HepG2 (cell line): ENCODE results near the gene FERMT2. TPM values are rescaled to one million over a fixed set of nuclear protein-coding genes. Genes with fewer than 3 reads are reported as not detected.
A peak's percentile ranks its signal among the peaks of the same experiment; 100 is the strongest.

ENCODE experiments used
- ATAC-seq: fragments of 200-7000 bp; cut with Tn5 transposase; 3 replicates; pipeline ENCODE4 v1.9.1; 2020; ENCODE audit warnings: mild to moderate bottlenecking, moderate library complexity
- BruUV-seq: library from RNA; stranded (reverse); fragments of 400-500 nt; replicated peaks from 2 replicates; lab custom pipeline; 2021; lab: Mats Ljungman, UMichigan
- CTCF ChIA-PET: fragments of 300-600 bp; formaldehyde crosslinking; extraction: SDS; loops from one replicate; lab custom pipeline; 2021; ENCODE audit warnings: low total read pairs, inconsistent platforms, low intra/inter-chr PET ratio; lab: Yijun Ruan, JAX
- POLR2A ChIA-PET: fragments of 350-600 bp; sonication (Branson Sonifier 250); formaldehyde crosslinking; loops from one replicate; lab custom pipeline; 2020; ENCODE audit warnings: antibody characterized with exemption, inconsistent platforms; lab: Yijun Ruan, JAX
- DNase-seq: peaks from one replicate; pipeline ENCODE4 v3.0.0-alpha.2; 2015; ENCODE audit warnings: low spot score
- FAIRE-seq: peaks from 3 replicates; lab custom pipeline; 2011; peaks lifted over from hg19 to GRCh38; lab: Jason Lieb, UNC
- H2AFZ ChIP-seq: one replicate; pipeline ENCODE4 v1.6.1; 2011; ENCODE audit warnings: low read length, inconsistent platforms
- H3K27ac ChIP-seq: fragments of 300-600 bp; 3 replicates; pipeline ENCODE4 v1.8.0; 2011; ENCODE audit warnings: mixed run types, mild to moderate bottlenecking, mixed read lengths, low read length, inconsistent platforms; ENCODE audit not compliant: insufficient read depth; ENCODE audit errors: extremely low read length
- H3K27me3 ChIP-seq, 2 experiments: fragments of 200-600 bp in 1 of 2; 2 replicates in 1 of 2; 3 replicates in 1 of 2; pipeline versions ENCODE4 v1.6.0 to v1.8.0; 2011; ENCODE audit warnings: low read length in 2 of 2, mild to moderate bottlenecking in 2 of 2, moderate library complexity in 2 of 2, inconsistent platforms in 1 of 2; ENCODE audit not compliant: insufficient read depth in 2 of 2, control insufficient read depth in 1 of 2
- H3K36me3 ChIP-seq, 2 experiments: fragments of 200-600 bp in 1 of 2; replicated peaks in 1 of 2; 2 replicates in 1 of 2; 3 replicates in 1 of 2; pipeline versions ENCODE4 v1.5.1 to v1.8.0; 2011; ENCODE audit warnings: low read length in 2 of 2, inconsistent platforms in 1 of 2; ENCODE audit not compliant: insufficient read depth in 2 of 2, control insufficient read depth in 1 of 2
- H3K4me1 ChIP-seq: 2 replicates; pipeline ENCODE4 v1.5.1; 2012; ENCODE audit warnings: low read length, inconsistent platforms; ENCODE audit not compliant: insufficient read depth
- H3K4me2 ChIP-seq: 2 replicates; pipeline ENCODE4 v1.6.0; 2011; ENCODE audit warnings: low read depth, low read length, inconsistent platforms
- H3K4me3 ChIP-seq, 3 experiments: fragments of 200-600 bp in 1 of 3; sonication (generic), shearing (Covaris generic) in 1 of 3; replicated peaks in 1 of 3; 2 replicates each; pipeline ENCODE4 v1.5.1; 2011 to 2016; ENCODE audit warnings: low read length in 3 of 3, inconsistent platforms in 2 of 3, low read depth in 2 of 3, mild to moderate bottlenecking in 2 of 3, control low read depth in 1 of 3, mixed read lengths in 1 of 3; ENCODE audit not compliant: insufficient read depth in 1 of 3
- H3K79me2 ChIP-seq: one replicate; pipeline ENCODE4 v1.6.1; 2011; ENCODE audit warnings: low read length, inconsistent platforms; ENCODE audit not compliant: insufficient read depth
- H3K9ac ChIP-seq: 2 replicates; pipeline ENCODE4 v1.6.0; 2011; ENCODE audit warnings: mild to moderate bottlenecking, low read depth, low read length, inconsistent platforms; ENCODE audit not compliant: insufficient read depth
- H3K9me3 ChIP-seq: 2 replicates; pipeline ENCODE4 v1.5.1; 2012; ENCODE audit warnings: mild to moderate bottlenecking, low read length
- H4K20me1 ChIP-seq: 2 replicates; pipeline ENCODE4 v1.6.0; 2011; ENCODE audit warnings: inconsistent platforms, mild to moderate bottlenecking, low read length, moderate library complexity; ENCODE audit not compliant: insufficient read depth
- ESRRA ChIP-seq: sonication (generic); formaldehyde crosslinking; IDR thresholded peaks from 2 replicates; pipeline ENCODE4 v1.5.1; 2020; ENCODE audit warnings: mild to moderate bottlenecking, low read depth, missing genetic modification reagents
- GATAD1 ChIP-seq: IDR thresholded peaks from 2 replicates; pipeline ENCODE4 v1.6.1; 2016; ENCODE audit warnings: missing genetic modification reagents, missing compliant biosample characterization
- GLI4 ChIP-seq: sonication (generic); formaldehyde crosslinking; IDR thresholded peaks from 2 replicates; pipeline ENCODE4 v1.5.1; 2020; ENCODE audit warnings: missing genetic modification reagents, mild to moderate bottlenecking, moderate library complexity, borderline replicate concordance
- MLXIP ChIP-seq: sonication (generic); formaldehyde crosslinking; IDR thresholded peaks from 2 replicates; pipeline ENCODE4 v1.9.0; 2021; ENCODE audit warnings: missing genetic modification reagents, borderline replicate concordance
- PAXIP1 ChIP-seq: sonication (generic); formaldehyde crosslinking; conservative IDR thresholded peaks from 2 replicates; pipeline ENCODE4 v1.4.0; 2020; ENCODE audit warnings: mild to moderate bottlenecking, missing genetic modification reagents, moderate library complexity
- SKIL ChIP-seq: sonication (generic); formaldehyde crosslinking; IDR thresholded peaks from 2 replicates; pipeline ENCODE4 v1.8.0; 2022; ENCODE audit warnings: missing genetic modification reagents, mild to moderate bottlenecking, moderate library complexity, borderline replicate concordance
- ZNF629 ChIP-seq: sonication (generic); formaldehyde crosslinking; conservative IDR thresholded peaks from 2 replicates; pipeline ENCODE4 v1.5.0; 2020; ENCODE audit warnings: missing genetic modification reagents
- WGBS: methylation state at CpG from one replicate; pipeline ENCODE4 v1.1.6; 2017; ENCODE audit warnings: low lambda C conversion rate; 5-methylcytosine and 5-hydroxymethylcytosine counted together
- in situ Hi-C: cut with HindIII; loops from 2 replicates; pipeline ENCODE4 v1.10.0; 2017; ENCODE audit warnings: low pct_unique_long_range_greater_than_20kb; ENCODE audit not compliant: extremely low pct_ligation_motif_present
- intact Hi-C: fragments of 100-400 bp; cut with micrococcal nuclease; formaldehyde crosslinking; loops from one replicate; pipeline ENCODE4 v1.10.0; 2022; ENCODE audit not compliant: unreplicated experiment
- polyA plus RNA-seq, 8 experiments: library from polyadenylated mRNA; depleted of rRNA in 3 of 8; stranded (reverse) in 7 of 8; unstranded in 1 of 8; fragments of >200 nt; fragmentation: Illumina TruSeq in 4 of 8; extraction: Trizol in 4 of 8; gene quantifications; 2 replicates each; pipeline versions ENCODE4 v1.2.1 to v1.2.3, GENCODE V29; 2011 to 2016; ENCODE audit warnings: low read depth in 4 of 8, missing spikeins in 1 of 8, mixed read lengths in 1 of 8; ENCODE audit not compliant: insufficient read depth in 1 of 8
- total RNA-seq, 5 experiments: library from RNA; depleted of rRNA; stranded (reverse); fragments of >200 nt; fragmentation: Illumina TruSeq; extraction: Trizol; gene quantifications; 2 replicates each; pipeline ENCODE4 v1.2.3, GENCODE V29; 2016; ENCODE audit warnings: low read depth in 1 of 5

The FERMT2 gene
- total and polyA plus RNA-seq, 2 of the 13 experiments (the other 11 are each of a cell fraction or from before 2014, with no cell fraction given): 36.2 to 60.4 TPM

- no peak overlapping the region for H3K4me2 ChIP-seq
- TF ChIP-seq GATAD1 (CRISPR knock-in tag): no peak
- peak; percentile 89 for TF ChIP-seq ZNF629 (CRISPR knock-in tag)
- TF ChIP-seq PAXIP1 (CRISPR knock-in tag): no peak
- TF ChIP-seq SKIL (CRISPR knock-in tag): no peak
- 0 out of 2 replicates have a peak, but pooled peaks have one; percentile 31 for TF ChIP-seq ESRRA (CRISPR knock-in tag)
- no peak for TF ChIP-seq MLXIP (CRISPR knock-in tag)
- TF ChIP-seq GLI4 (CRISPR knock-in tag): no peak
- in situ Hi-C loops (no loop called here), intact Hi-C loops (no loop called here)
- FAIRE-seq (no peak), DNase-seq (no peak), ATAC-seq (no peak)
- H4K20me1 ChIP-seq: peaks cover 12% of the 10 kb centered on the region; the same call in 1 of the 2 replicates
- CTCF ChIA-PET: no interaction called here
- H3K9ac ChIP-seq: no peak overlapping the region
- POLR2A ChIA-PET: no interaction called here
- H3K9me3 ChIP-seq: no peaks in the 10 kb centered on the region
- H3K36me3 ChIP-seq: no peaks in the 10 kb centered on the region; a peak in 2 of 5 replicates
- peaks cover 34% of the 10 kb centered on the region for H3K4me1 ChIP-seq
- no peak overlapping the region for H2AFZ ChIP-seq
- no TSS peak for BruUV-seq
- peaks cover 85% of the 10 kb centered on the region for H3K79me2 ChIP-seq
- 86% methylated on average over 1 of the region's 1 CpG for whole genome bisulfite sequencing
- no peak overlapping the region for H3K27ac ChIP-seq
- no peak overlapping the region for H3K4me3 ChIP-seq
- H3K27me3 ChIP-seq: no peaks in the 10 kb centered on the region
These were observed 11.4 kb downstream of the FERMT2 start for GRCh38 chr14:52939427-52939826.
